GM23248 (cell line): ENCODE measurements around the gene RAB12.

ENCODE experiments used
- EZH2 ChIP-seq: fragments of 200-600 bp; sonication (generic); IDR thresholded peaks from 2 replicates; pipeline ENCODE4 v1.6.1; 2018; ENCODE audit warnings: antibody characterized with exemption, mild to moderate bottlenecking; ENCODE audit not compliant: insufficient read depth, poor library complexity, severe bottlenecking
- EZH2phosphoT487 ChIP-seq: fragments of 200-600 bp; sonication (generic); IDR thresholded peaks from 2 replicates; pipeline ENCODE4 v1.6.1; 2018; ENCODE audit warnings: antibody characterized with exemption, moderate library complexity, mild to moderate bottlenecking, low read depth; ENCODE audit not compliant: insufficient read depth

DNA sequence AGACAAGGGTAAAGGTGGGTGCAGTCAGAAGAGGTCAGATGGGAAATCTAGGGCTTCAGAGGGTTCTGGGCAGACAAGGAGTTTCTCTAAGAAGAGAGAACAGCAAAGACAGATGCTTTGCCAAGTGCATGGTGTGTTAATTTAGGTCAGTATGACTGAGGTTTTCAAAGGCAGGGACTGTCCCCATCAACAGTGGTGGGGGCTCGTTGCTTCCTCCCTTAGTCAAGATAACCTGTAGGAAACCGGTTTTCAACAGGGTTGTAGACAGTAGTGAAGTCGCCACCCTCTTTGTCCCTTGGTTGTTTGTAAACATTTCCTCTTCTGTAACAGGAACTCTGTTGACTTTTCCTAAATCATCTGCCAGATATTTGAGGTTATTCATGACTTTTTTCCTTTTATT, 11.6 kb downstream of the RAB12 start:
- TF ChIP-seq EZH2 (no peak), EZH2phosphoT487 (no peak)
